Nephron (organoid): ENCODE data around the gene DARS2.
"Not testable (repeated sequence)": the region's sequence is repeated elsewhere in the genome, so short reads cannot be mapped to it uniquely, and the experiment has no call there.

Experiments
- H3K27ac Mint-ChIP-seq, 3 experiments: 2 replicates each; pipeline ENCODE4 v1.8.0; 2020; ENCODE audit warnings: mixed read lengths in 3 of 3, mild to moderate bottlenecking in 2 of 3, moderate library complexity in 1 of 3
- H3K27me3 Mint-ChIP-seq: 2 replicates; pipeline ENCODE4 v1.8.0; 2021; ENCODE audit warnings: low read depth, mild to moderate bottlenecking, moderate library complexity, mixed read lengths
- H3K36me3 Mint-ChIP-seq: 2 replicates; pipeline ENCODE4 v1.8.0; 2020; ENCODE audit warnings: low read depth, mixed read lengths
- H3K4me1 Mint-ChIP-seq: 2 replicates; pipeline ENCODE4 v1.8.0; 2020; ENCODE audit warnings: mixed read lengths
- H3K4me3 Mint-ChIP-seq, 3 experiments: 2 replicates each; pipeline ENCODE4 v1.8.0; 2020; ENCODE audit warnings: mild to moderate bottlenecking in 3 of 3, mixed read lengths in 3 of 3, moderate library complexity in 2 of 3
- H3K9me3 Mint-ChIP-seq: 2 replicates; pipeline ENCODE4 v1.8.0; 2020; ENCODE audit warnings: mixed read lengths
- CTCF ChIP-seq, 3 experiments: fragments of 200-600 bp; sonication (generic); IDR thresholded peaks; one replicate each; pipeline ENCODE4 v1.5.0; 2021; ENCODE audit warnings: antibody characterized with exemption in 3 of 3; ENCODE audit not compliant: unreplicated experiment in 3 of 3

Gene DARS2

DNA sequence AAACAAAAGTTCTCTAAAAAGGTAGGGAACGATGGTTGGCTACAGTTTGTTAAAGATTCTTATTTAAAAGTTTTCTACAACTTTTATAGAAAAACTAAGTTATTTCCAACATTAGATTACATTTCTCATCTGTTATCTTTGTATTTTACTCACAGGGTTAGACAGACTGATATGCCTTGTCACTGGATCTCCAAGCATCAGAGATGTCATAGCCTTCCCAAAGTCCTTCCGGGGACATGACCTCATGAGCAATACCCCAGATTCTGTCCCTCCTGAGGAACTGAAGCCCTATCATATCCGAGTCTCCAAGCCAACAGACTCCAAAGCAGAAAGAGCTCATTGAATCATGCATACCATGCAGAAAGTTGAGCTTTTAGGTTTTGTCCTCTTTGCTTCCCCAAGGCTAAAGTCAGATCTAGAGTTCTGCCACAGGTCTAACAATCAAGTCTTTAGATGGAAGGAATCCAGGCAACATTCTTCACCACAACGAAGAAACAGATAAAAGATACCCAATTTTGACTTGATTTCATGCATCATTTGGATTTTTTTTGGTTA, 33.0 kb downstream of the DARS2 start:
- Mint-ChIP-seq H3K4me3 (no peak overlapping the region), H3K4me1 (no peaks in the 10 kb centered on the region), H3K36me3 (peaks cover 56% of the 10 kb centered on the region), H3K27me3 (no peaks in the 10 kb centered on the region), H3K27ac (no peak overlapping the region), H3K9me3 (no peaks in the 10 kb centered on the region)
- TF ChIP-seq CTCF (IDR thresholded peaks at IDR 0.05; ENCODE audit: unreplicated experiment in 3 of 3), result no peak

- H3K36me3 Mint-ChIP-seq, result peaks cover 57% of the 10 kb centered on the region
- H3K27ac Mint-ChIP-seq, H3K4me1 Mint-ChIP-seq, H3K27me3 Mint-ChIP-seq, H3K9me3 Mint-ChIP-seq, H3K4me3 Mint-ChIP-seq: not testable (repeated sequence)
Observed at GRCh38 chr1:173859547-173859946, 35.1 kb downstream of the DARS2 start.

GRCh38 chr1:173860065-173860464, 35.6 kb downstream of the DARS2 start:
- Mint-ChIP-seq H3K27me3 (no peaks in the 10 kb centered on the region), H3K4me3 (no peak overlapping the region), H3K36me3 (peaks cover 59% of the 10 kb centered on the region)

DNA sequence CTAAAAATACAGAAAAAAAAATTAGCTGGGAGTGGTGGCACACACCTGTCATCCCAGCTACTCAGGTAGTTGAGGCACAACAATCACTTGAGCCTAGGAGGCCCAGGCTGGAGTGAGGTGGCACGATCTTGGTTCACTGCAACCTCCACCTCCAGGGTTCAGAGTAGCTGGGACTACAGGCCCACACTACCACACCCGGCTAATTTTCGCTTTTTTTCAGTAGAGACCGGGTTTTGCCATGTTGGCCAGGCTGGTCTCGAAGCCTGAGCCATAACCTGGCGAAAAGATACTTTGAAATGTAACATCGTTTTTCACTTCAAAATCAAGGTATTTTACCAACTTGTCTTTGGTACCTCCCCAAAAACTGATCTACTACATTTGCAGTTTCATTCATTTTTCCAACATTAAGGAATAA, 37.3 kb downstream of the DARS2 start:
- Mint-ChIP-seq H3K27me3 (no peaks in the 10 kb centered on the region), H3K4me1 (peaks cover 28% of the 10 kb centered on the region), H3K4me3 (peak overlapping the region in 1 of 3 experiments; percentile 2), H3K36me3 (peaks cover 65% of the 10 kb centered on the region), H3K27ac (peak overlapping the region in 1 of 3 experiments; percentile 5), H3K9me3 (no peaks in the 10 kb centered on the region)
- TF ChIP-seq CTCF (IDR thresholded peaks at IDR 0.05; ENCODE audit: unreplicated experiment in 3 of 3), result no peak

More at GRCh38 chr1:173860065-173860464, 35.6 kb downstream of the DARS2 start:
- Mint-ChIP-seq H3K27ac (no peak overlapping the region), H3K9me3 (no peaks in the 10 kb centered on the region), H3K4me1 (peaks cover 11% of the 10 kb centered on the region)
- TF ChIP-seq CTCF (IDR thresholded peaks at IDR 0.05; ENCODE audit: unreplicated experiment in 3 of 3), result no peak

GRCh38 chr1:173862146-173862768, 37.8 kb downstream of the DARS2 start:
- Mint-ChIP-seq H3K4me3 (peak overlapping the region in 2 of 3 experiments; percentile 2 to 59), H3K4me1 (peaks cover 31% of the 10 kb centered on the region), H3K36me3 (peaks cover 68% of the 10 kb centered on the region), H3K27ac (peak overlapping the region in 1 of 3 experiments; percentile 5)
- H3K9me3 Mint-ChIP-seq, H3K27me3 Mint-ChIP-seq: not testable (repeated sequence)

- Mint-ChIP-seq H3K4me1 (peaks cover 31% of the 10 kb centered on the region), H3K9me3 (no peaks in the 10 kb centered on the region), H3K27ac (no peak overlapping the region), H3K27me3 (no peaks in the 10 kb centered on the region), H3K4me3 (peak overlapping the region in 1 of 3 experiments; percentile 59), H3K36me3 (peaks cover 63% of the 10 kb centered on the region)
- no peak for TF ChIP-seq CTCF (IDR thresholded peaks at IDR 0.05; ENCODE audit: unreplicated experiment in 3 of 3)
Observed at GRCh38 chr1:173862769-173863223, 38.3 kb downstream of the DARS2 start.
